Esophagus (tissue), 2 donors: Measurements from ENCODE around the gene EPB41L4A. TPM values are rescaled to one million over a fixed set of nuclear protein-coding genes. Genes with fewer than 3 reads are reported as not detected.
A peak's percentile ranks its signal among the peaks of the same experiment; 100 is the strongest.
"Not testable (repeated sequence)": the region's sequence is repeated elsewhere in the genome, so short reads cannot be mapped to it uniquely, and the experiment has no call there.

Experiments used
- H3K27ac ChIP-seq, 2 donors: one replicate each; pipeline ENCODE4 v1.5.1; 2013; ENCODE audit warnings: low read depth in 2 of 2, mild to moderate bottlenecking in 2 of 2, inconsistent platforms in 1 of 2, low read length in 1 of 2, moderate library complexity in 1 of 2
- H3K27me3 ChIP-seq, 2 donors: one replicate each; pipeline ENCODE4 v1.6.1; 2013; ENCODE audit warnings: low read length in 2 of 2, control low read depth in 1 of 2, mild to moderate bottlenecking in 1 of 2; ENCODE audit not compliant: insufficient read depth in 2 of 2, control insufficient read depth in 1 of 2
- H3K36me3 ChIP-seq, 2 donors: one replicate each; pipeline ENCODE4 v1.6.1; 2013; ENCODE audit warnings: low read length in 1 of 2; ENCODE audit not compliant: control insufficient read depth in 2 of 2, insufficient read depth in 2 of 2
- H3K4me1 ChIP-seq, 2 donors: one replicate each; pipeline ENCODE4 v1.6.1; 2013; ENCODE audit warnings: low read length in 1 of 2; ENCODE audit not compliant: control insufficient read depth in 2 of 2, insufficient read depth in 2 of 2
- H3K4me3 ChIP-seq, 2 donors: one replicate each; pipeline ENCODE4 v1.5.1; 2013; ENCODE audit warnings: low read length in 2 of 2, mild to moderate bottlenecking in 2 of 2, low read depth in 1 of 2, moderate library complexity in 1 of 2
- H3K9me3 ChIP-seq, 2 donors: one replicate each; pipeline ENCODE4 v1.6.1; 2013; ENCODE audit warnings: mild to moderate bottlenecking in 2 of 2, low read depth in 1 of 2, low read length in 1 of 2, moderate library complexity in 1 of 2; ENCODE audit not compliant: control insufficient read depth in 2 of 2, insufficient read depth in 1 of 2
- WGBS, 2 donors: extraction: QIAGEN DNeasy Blood & Tissue Kit; methylation state at CpG; one replicate each; pipeline ENCODE4 v1.1.7; 2013; 5-methylcytosine and 5-hydroxymethylcytosine counted together
- polyA plus RNA-seq, 2 donors: library from polyadenylated mRNA; stranded (reverse); fragments of 200-250 nt; gene quantifications; one replicate each; pipeline ENCODE4 v1.2.3, GENCODE V29; 2013
- donor health status: healthy with polysubstance abuse.
- donor health status: Bipolar disorder and iron deficiency.

EPB41L4A gene
- polyA plus RNA-seq, 2 donors: 9.6 to 11.8 TPM

GRCh38 chr5:112217843-112218579 lies 201.1 kb downstream of the EPB41L4A start:
- Histone ChIP-seq H3K27ac (peak overlapping the region; percentile 18 to 52), H3K9me3 (no peaks in the 10 kb centered on the region), H3K27me3 (no peaks in the 10 kb centered on the region), H3K4me3 (no peak overlapping the region), H3K4me1 (peaks cover 0 to 6% of the 10 kb centered on the region in 2 donors), H3K36me3 (no peaks in the 10 kb centered on the region)
- 58 to 59% methylated on average over 5 of the region's 5 CpGs for WGBS, 2 donors

- Histone ChIP-seq H3K4me1 (peaks cover 0 to 6% of the 10 kb centered on the region in 2 donors), H3K4me3 (no peak overlapping the region), H3K27me3 (no peaks in the 10 kb centered on the region), H3K27ac (no peak overlapping the region), H3K9me3 (no peaks in the 10 kb centered on the region), H3K36me3 (no peaks in the 10 kb centered on the region)
- WGBS, 2 donors: 69 to 83% methylated on average over 3 of the region's 3 CpGs
Observed at GRCh38 chr5:112216140-112216539, 202.9 kb downstream of the EPB41L4A start.

GRCh38 chr5:112210430-112211005 lies 208.6 kb downstream of the EPB41L4A start:
- WGBS, 2 donors: 44 to 59% methylated on average over 6 of the region's 6 CpGs
- Histone ChIP-seq H3K27me3 (no peaks in the 10 kb centered on the region), H3K36me3 (no peaks in the 10 kb centered on the region), H3K27ac (no peak overlapping the region), H3K9me3 (no peaks in the 10 kb centered on the region), H3K4me3 (no peak overlapping the region), H3K4me1 (peaks cover 0 to 3% of the 10 kb centered on the region in 2 donors)

GRCh38 chr5:112208699-112209615 lies 210.1 kb downstream of the EPB41L4A start:
- Histone ChIP-seq H3K27me3 (no peaks in the 10 kb centered on the region), H3K4me3 (no peak overlapping the region), H3K36me3 (no peaks in the 10 kb centered on the region), H3K9me3 (no peaks in the 10 kb centered on the region), H3K4me1 (peaks cover 0 to 3% of the 10 kb centered on the region in 2 donors), H3K27ac (no peak overlapping the region)
- WGBS, 2 donors: 85 to 91% methylated on average over 4 of the region's 4 CpGs

GRCh38 chr5:112208195-112208594 lies 210.9 kb downstream of the EPB41L4A start:
- H3K27ac ChIP-seq, H3K36me3 ChIP-seq, H3K27me3 ChIP-seq, H3K9me3 ChIP-seq, H3K4me3 ChIP-seq, H3K4me1 ChIP-seq: not testable (repeated sequence)
- 97% methylated on average over 3 of the region's 3 CpGs for WGBS, 2 donors

GRCh38 chr5:112205846-112206245 lies 213.2 kb downstream of the EPB41L4A start:
- Histone ChIP-seq H3K4me3 (no peak overlapping the region), H3K36me3 (peaks cover 3 to 7% of the 10 kb centered on the region in 2 donors), H3K4me1 (peaks cover 0 to 3% of the 10 kb centered on the region in 2 donors), H3K9me3 (no peaks in the 10 kb centered on the region), H3K27ac (no peak overlapping the region), H3K27me3 (no peaks in the 10 kb centered on the region)
- WGBS, 2 donors: 61 to 72% methylated on average over 4 of the region's 4 CpGs

GRCh38 chr5:112203229-112203628 lies 215.8 kb downstream of the EPB41L4A start:
- Histone ChIP-seq H3K27me3 (no peaks in the 10 kb centered on the region), H3K9me3 (no peaks in the 10 kb centered on the region), H3K4me3 (no peak overlapping the region), H3K4me1 (no peaks in the 10 kb centered on the region), H3K36me3 (peaks cover 3 to 7% of the 10 kb centered on the region in 2 donors), H3K27ac (peak overlapping the region; percentile 55 to 67)
- WGBS, 2 donors: 54 to 62% methylated on average over 4 of the region's 4 CpGs

- 83 to 84% methylated on average over 2 of the region's 2 CpGs for WGBS, 2 donors
- Histone ChIP-seq H3K36me3 (peaks cover 3 to 7% of the 10 kb centered on the region in 2 donors), H3K4me3 (no peak overlapping the region), H3K9me3 (no peaks in the 10 kb centered on the region), H3K4me1 (no peaks in the 10 kb centered on the region), H3K27ac (peak overlapping the region in 1 of 2 donors; percentile 67), H3K27me3 (no peaks in the 10 kb centered on the region)
Observed at GRCh38 chr5:112202694-112203093, 216.4 kb downstream of the EPB41L4A start.

- Histone ChIP-seq H3K27me3 (no peaks in the 10 kb centered on the region), H3K36me3 (peaks cover 3 to 7% of the 10 kb centered on the region in 2 donors), H3K4me3 (no peak overlapping the region), H3K9me3 (no peaks in the 10 kb centered on the region), H3K27ac (no peak overlapping the region), H3K4me1 (no peaks in the 10 kb centered on the region)
- 88 to 91% methylated on average over 3 of the region's 3 CpGs for WGBS, 2 donors
Observed at GRCh38 chr5:112201141-112201540, 217.9 kb downstream of the EPB41L4A start.
